Activated T-cell treated with anti-CD3 and anti-CD28 coated beads for 4 hours (primary cell): ENCODE data around the gene CCN2.
"Not testable (repeated sequence)": the region's sequence is repeated elsewhere in the genome, so short reads cannot be mapped to it uniquely, and the experiment has no call there.

Experiments
- DNase-seq: peaks from one replicate; pipeline ENCODE4 v3.0.0-alpha.2; 2020

Gene CCN2

DNA sequence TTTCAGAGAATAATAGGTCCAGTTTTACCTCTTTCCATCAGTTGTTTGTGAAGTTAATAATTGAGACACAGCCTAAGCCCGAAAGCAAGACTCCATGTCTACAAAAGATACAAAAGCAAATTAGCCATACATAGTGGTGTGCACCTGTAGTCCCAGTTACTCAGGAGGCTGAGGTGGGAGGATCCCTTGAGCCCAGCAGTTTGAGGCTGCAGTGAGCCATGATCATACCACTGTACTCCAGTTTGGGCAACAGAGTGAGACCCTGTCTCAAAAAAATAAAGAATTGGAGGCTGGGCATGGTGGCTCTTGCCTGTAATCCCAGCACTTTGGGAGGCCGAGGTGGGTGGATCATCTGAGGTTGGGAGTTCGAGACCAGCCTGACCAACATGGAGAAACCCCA is 42.4 kb downstream of the CCN2 start:
- not testable (repeated sequence) for DNase-seq

DNA sequence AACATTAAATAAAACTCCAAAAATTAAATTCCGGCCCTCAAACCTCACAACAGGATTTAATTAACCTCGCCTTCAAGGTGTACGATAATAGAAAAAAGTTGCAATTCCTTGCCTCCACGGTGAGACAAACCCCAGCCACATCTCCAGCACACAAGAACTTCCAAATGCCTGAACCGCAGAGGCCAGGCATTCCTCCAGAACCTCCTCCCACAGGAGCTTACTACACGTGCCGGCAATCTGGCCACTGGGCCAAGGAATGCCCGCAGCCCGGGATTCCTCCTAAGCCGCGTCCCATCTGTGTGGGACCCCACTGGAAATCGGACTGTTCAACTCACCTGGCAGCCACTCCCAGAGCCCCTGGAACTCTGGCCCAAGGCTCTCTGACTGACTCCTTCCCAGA is 47.4 kb downstream of the CCN2 start:
- not testable (repeated sequence) for DNase-seq

- not testable (repeated sequence) for DNase-seq
These were observed 49.8 kb downstream of the CCN2 start for GRCh38 chr6:131901326-131901873.

DNA sequence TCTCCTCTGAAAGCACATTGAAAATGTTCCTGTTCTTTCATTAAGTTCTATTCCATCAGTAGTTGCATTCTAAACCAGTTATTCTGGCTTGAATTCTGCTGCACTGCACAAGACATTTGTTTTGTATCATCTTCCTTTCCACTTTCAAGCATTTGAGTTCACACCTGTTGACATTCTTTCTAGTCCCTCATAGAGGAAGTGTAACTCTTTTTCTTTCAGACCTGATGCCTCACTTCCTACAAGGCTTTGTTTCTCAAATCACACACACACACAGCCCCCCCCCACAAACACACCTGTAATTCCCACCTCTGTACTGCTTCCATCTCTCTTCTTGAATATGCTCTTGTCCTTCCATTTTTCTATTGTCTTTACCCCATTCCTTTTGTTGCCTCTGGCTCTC is 50.9 kb downstream of the CCN2 start:
- no peak for DNase-seq

GRCh38 chr6:131898718-131899117 is 52.5 kb downstream of the CCN2 start:
- no peak for DNase-seq
